ENCODE results near the gene RPE.

GRCh38 chr2:209974576-209974975 is 27.9 kb upstream of the RPE start:
- TF ChIP-seq CTCF (IDR thresholded peaks at IDR 0.05), result no peak
- no peak for TF ChIP-seq POLR2AphosphoS5 (IDR thresholded peaks at IDR 0.05)
- TF ChIP-seq POLR2A (IDR thresholded peaks at IDR 0.05), result no peak

Measured in prostate gland (tissue), 2 donors.